HepG2 (cell line): ENCODE measurements around the gene NELL1. TPM values are rescaled to one million over a fixed set of nuclear protein-coding genes. Genes with fewer than 3 reads are reported as not detected.

ENCODE experiments used
- ATAC-seq: fragments of 200-7000 bp; cut with Tn5 transposase; 3 replicates; pipeline ENCODE4 v1.9.1; 2020; ENCODE audit warnings: mild to moderate bottlenecking, moderate library complexity
- BruUV-seq: library from RNA; stranded (reverse); fragments of 400-500 nt; replicated peaks from 2 replicates; lab custom pipeline; 2021; lab: Mats Ljungman, UMichigan
- CTCF ChIA-PET: fragments of 300-600 bp; formaldehyde crosslinking; extraction: SDS; loops from one replicate; lab custom pipeline; 2021; ENCODE audit warnings: low total read pairs, inconsistent platforms, low intra/inter-chr PET ratio; lab: Yijun Ruan, JAX
- POLR2A ChIA-PET: fragments of 350-600 bp; sonication (Branson Sonifier 250); formaldehyde crosslinking; loops from one replicate; lab custom pipeline; 2020; ENCODE audit warnings: antibody characterized with exemption, inconsistent platforms; lab: Yijun Ruan, JAX
- DNase-seq: peaks from one replicate; pipeline ENCODE4 v3.0.0-alpha.2; 2015; ENCODE audit warnings: low spot score
- FAIRE-seq: peaks from 3 replicates; lab custom pipeline; 2011; peaks lifted over from hg19 to GRCh38; lab: Jason Lieb, UNC
- H2AFZ ChIP-seq: one replicate; pipeline ENCODE4 v1.6.1; 2011; ENCODE audit warnings: low read length, inconsistent platforms
- H3K27ac ChIP-seq: fragments of 300-600 bp; 3 replicates; pipeline ENCODE4 v1.8.0; 2011; ENCODE audit warnings: mixed run types, mild to moderate bottlenecking, mixed read lengths, low read length, inconsistent platforms; ENCODE audit not compliant: insufficient read depth; ENCODE audit errors: extremely low read length
- H3K27me3 ChIP-seq, 2 experiments: fragments of 200-600 bp in 1 of 2; 2 replicates in 1 of 2; 3 replicates in 1 of 2; pipeline versions ENCODE4 v1.6.0 to v1.8.0; 2011; ENCODE audit warnings: low read length in 2 of 2, mild to moderate bottlenecking in 2 of 2, moderate library complexity in 2 of 2, inconsistent platforms in 1 of 2; ENCODE audit not compliant: insufficient read depth in 2 of 2, control insufficient read depth in 1 of 2
- H3K36me3 ChIP-seq, 2 experiments: fragments of 200-600 bp in 1 of 2; replicated peaks in 1 of 2; 2 replicates in 1 of 2; 3 replicates in 1 of 2; pipeline versions ENCODE4 v1.5.1 to v1.8.0; 2011; ENCODE audit warnings: low read length in 2 of 2, inconsistent platforms in 1 of 2; ENCODE audit not compliant: insufficient read depth in 2 of 2, control insufficient read depth in 1 of 2
- H3K4me1 ChIP-seq: 2 replicates; pipeline ENCODE4 v1.5.1; 2012; ENCODE audit warnings: low read length, inconsistent platforms; ENCODE audit not compliant: insufficient read depth
- H3K4me2 ChIP-seq: 2 replicates; pipeline ENCODE4 v1.6.0; 2011; ENCODE audit warnings: low read depth, low read length, inconsistent platforms
- H3K4me3 ChIP-seq, 3 experiments: fragments of 200-600 bp in 1 of 3; sonication (generic), shearing (Covaris generic) in 1 of 3; replicated peaks in 1 of 3; 2 replicates each; pipeline ENCODE4 v1.5.1; 2011 to 2016; ENCODE audit warnings: low read length in 3 of 3, inconsistent platforms in 2 of 3, low read depth in 2 of 3, mild to moderate bottlenecking in 2 of 3, control low read depth in 1 of 3, mixed read lengths in 1 of 3; ENCODE audit not compliant: insufficient read depth in 1 of 3
- H3K79me2 ChIP-seq: one replicate; pipeline ENCODE4 v1.6.1; 2011; ENCODE audit warnings: low read length, inconsistent platforms; ENCODE audit not compliant: insufficient read depth
- H3K9ac ChIP-seq: 2 replicates; pipeline ENCODE4 v1.6.0; 2011; ENCODE audit warnings: mild to moderate bottlenecking, low read depth, low read length, inconsistent platforms; ENCODE audit not compliant: insufficient read depth
- H3K9me3 ChIP-seq: 2 replicates; pipeline ENCODE4 v1.5.1; 2012; ENCODE audit warnings: mild to moderate bottlenecking, low read length
- H4K20me1 ChIP-seq: 2 replicates; pipeline ENCODE4 v1.6.0; 2011; ENCODE audit warnings: inconsistent platforms, mild to moderate bottlenecking, low read length, moderate library complexity; ENCODE audit not compliant: insufficient read depth
- MAFF ChIP-seq: IDR thresholded peaks from 2 replicates; pipeline ENCODE4 v1.6.1; 2011; ENCODE audit warnings: low read depth, low read length, improper control_type of control experiment
- MAFK ChIP-seq, 2 experiments: IDR thresholded peaks in 1 of 2; conservative IDR thresholded peaks in 1 of 2; 2 replicates each; pipeline ENCODE4 v1.6.1; 2011; ENCODE audit warnings: improper control_type of control experiment in 2 of 2, low read length in 2 of 2
- RAD51 ChIP-seq: fragments of 450-650 bp; IDR thresholded peaks from 2 replicates; pipeline ENCODE4 v1.6.1; 2016; ENCODE audit warnings: borderline replicate concordance
- ZC3H4 ChIP-seq: sonication (generic); formaldehyde crosslinking; IDR thresholded peaks from 2 replicates; pipeline ENCODE4 v1.4.0; 2020; ENCODE audit warnings: missing genetic modification reagents, borderline replicate concordance
- ZFAT ChIP-seq: sonication (generic); formaldehyde crosslinking; conservative IDR thresholded peaks from 2 replicates; pipeline ENCODE4 v1.8.1; 2023; ENCODE audit warnings: missing genetic modification reagents, inconsistent platforms
- WGBS: methylation state at CpG from one replicate; pipeline ENCODE4 v1.1.6; 2017; ENCODE audit warnings: low lambda C conversion rate; 5-methylcytosine and 5-hydroxymethylcytosine counted together
- in situ Hi-C: cut with HindIII; loops from 2 replicates; pipeline ENCODE4 v1.10.0; 2017; ENCODE audit warnings: low pct_unique_long_range_greater_than_20kb; ENCODE audit not compliant: extremely low pct_ligation_motif_present
- intact Hi-C: fragments of 100-400 bp; cut with micrococcal nuclease; formaldehyde crosslinking; loops from one replicate; pipeline ENCODE4 v1.10.0; 2022; ENCODE audit not compliant: unreplicated experiment
- polyA plus RNA-seq, 8 experiments: library from polyadenylated mRNA; depleted of rRNA in 3 of 8; stranded (reverse) in 7 of 8; unstranded in 1 of 8; fragments of >200 nt; fragmentation: Illumina TruSeq in 4 of 8; extraction: Trizol in 4 of 8; gene quantifications; 2 replicates each; pipeline versions ENCODE4 v1.2.1 to v1.2.3, GENCODE V29; 2011 to 2016; ENCODE audit warnings: low read depth in 4 of 8, missing spikeins in 1 of 8, mixed read lengths in 1 of 8; ENCODE audit not compliant: insufficient read depth in 1 of 8
- total RNA-seq, 5 experiments: library from RNA; depleted of rRNA; stranded (reverse); fragments of >200 nt; fragmentation: Illumina TruSeq; extraction: Trizol; gene quantifications; 2 replicates each; pipeline ENCODE4 v1.2.3, GENCODE V29; 2016; ENCODE audit warnings: low read depth in 1 of 5
- TF ChIP-seq, protein P1 (sequence below): sonication (generic); formaldehyde crosslinking; IDR thresholded peaks from 2 replicates; pipeline ENCODE4 v1.5.0; 2020; ENCODE audit warnings: mild to moderate bottlenecking, missing genetic modification reagents

The NELL1 gene
- total and polyA plus RNA-seq, 2 of the 13 experiments (the other 11 are each of a cell fraction or from before 2014, with no cell fraction given), result not detected

DNA sequence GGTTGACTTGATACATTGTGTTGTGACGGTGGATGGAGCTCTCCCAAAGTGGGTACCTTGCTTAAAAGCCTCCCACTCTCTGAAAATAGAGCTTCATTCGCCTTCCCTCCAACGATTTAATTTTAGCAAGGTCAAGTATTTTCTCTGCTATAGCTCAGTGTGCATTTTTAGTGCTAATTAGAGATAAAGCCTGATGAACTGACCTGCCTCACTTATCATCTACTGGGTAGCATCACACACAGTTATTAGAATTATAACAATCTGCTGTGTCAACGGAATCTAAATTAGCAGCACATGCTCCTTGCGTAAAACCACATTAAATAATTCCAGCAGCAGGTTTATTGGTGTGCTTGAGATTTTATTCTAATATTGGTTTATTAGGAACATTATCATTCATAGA lies 701.7 kb downstream of the NELL1 start:
- Histone ChIP-seq H3K9me3 (no peaks in the 10 kb centered on the region), H3K9ac (no peak overlapping the region), H3K79me2 (no peaks in the 10 kb centered on the region), H3K36me3 (no peaks in the 10 kb centered on the region), H4K20me1 (no peaks in the 10 kb centered on the region), H3K27me3 (no peaks in the 10 kb centered on the region), H3K4me3 (no peak overlapping the region), H3K4me1 (no peaks in the 10 kb centered on the region), H2AFZ (no peak overlapping the region)
- ATAC-seq, result no peak
- FAIRE-seq, result no peak
- TF ChIP-seq RAD51 (no peak), MAFK (conservative IDR thresholded peaks at IDR 0.05 in 1 of 2, IDR thresholded peaks at IDR 0.05 in 1 of 2; ENCODE audit: low read length in 2 of 2) (peak in 1 of 2 experiments; percentile 2; a peak in 1 of 4 replicates), ZC3H4 (CRISPR knock-in tag) (no peak), ZFAT (no peak)
- TF ChIP-seq, all 625 proteins: peak for 1
- no peak overlapping the region for H3K27ac ChIP-seq
- intact Hi-C loops (no loop called here), in situ Hi-C loops (no loop called here)
- H3K4me2 ChIP-seq, result no peak overlapping the region
- WGBS, result 1% methylated on average over 5 of the region's 5 CpGs
- CTCF ChIA-PET, result no interaction called here
- no peak for DNase-seq
- no TSS peak for BruUV-seq
- POLR2A ChIA-PET, result no interaction called here

DNA sequence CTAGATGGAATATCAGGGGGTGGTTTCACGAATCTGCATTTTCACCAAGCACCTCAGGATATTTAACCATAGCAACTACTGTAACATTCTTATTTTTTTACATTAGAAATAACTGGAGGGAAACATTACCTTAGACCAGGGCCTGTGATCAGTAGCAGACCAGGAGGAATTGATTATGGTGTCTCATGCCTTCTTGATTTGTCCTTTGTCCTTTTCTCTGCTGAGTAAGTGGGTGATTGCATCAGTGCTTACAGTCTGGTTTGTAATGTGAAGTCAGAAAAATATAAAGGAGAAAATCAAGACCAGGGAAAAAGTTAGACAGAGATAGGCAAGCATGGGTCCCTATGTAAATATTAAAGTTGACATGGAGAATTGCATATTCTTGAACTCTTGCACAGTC lies 703.3 kb downstream of the NELL1 start:
- Histone ChIP-seq H3K9me3 (no peaks in the 10 kb centered on the region), H3K9ac (no peak overlapping the region), H2AFZ (no peak overlapping the region), H3K27ac (no peak overlapping the region), H3K36me3 (no peaks in the 10 kb centered on the region), H3K4me1 (no peaks in the 10 kb centered on the region), H4K20me1 (no peaks in the 10 kb centered on the region), H3K4me3 (no peak overlapping the region), H3K79me2 (no peaks in the 10 kb centered on the region), H3K4me2 (no peak overlapping the region), H3K27me3 (no peaks in the 10 kb centered on the region)
- TF ChIP-seq MAFF (0 out of 2 replicates have a peak, but pooled peaks have one; percentile 2), MAFK (conservative IDR thresholded peaks at IDR 0.05 in 1 of 2, IDR thresholded peaks at IDR 0.05 in 1 of 2; ENCODE audit: low read length in 2 of 2) (0 out of 4 replicates have a peak, but pooled peaks of 1 of the 2 experiments have one; percentile 22)
- TF ChIP-seq, protein P1, sequence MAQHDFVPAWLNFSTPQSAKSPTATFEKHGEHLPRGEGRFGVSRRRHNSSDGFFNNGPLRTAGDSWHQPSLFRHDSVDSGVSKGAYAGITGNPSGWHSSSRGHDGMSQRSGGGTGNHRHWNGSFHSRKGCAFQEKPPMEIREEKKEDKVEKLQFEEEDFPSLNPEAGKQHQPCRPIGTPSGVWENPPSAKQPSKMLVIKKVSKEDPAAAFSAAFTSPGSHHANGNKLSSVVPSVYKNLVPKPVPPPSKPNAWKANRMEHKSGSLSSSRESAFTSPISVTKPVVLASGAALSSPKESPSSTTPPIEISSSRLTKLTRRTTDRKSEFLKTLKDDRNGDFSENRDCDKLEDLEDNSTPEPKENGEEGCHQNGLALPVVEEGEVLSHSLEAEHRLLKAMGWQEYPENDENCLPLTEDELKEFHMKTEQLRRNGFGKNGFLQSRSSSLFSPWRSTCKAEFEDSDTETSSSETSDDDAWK (CRISPR knock-in tag), result no peak
- ChIA-PET POLR2A (no interaction called here), CTCF (no interaction called here)
- BruUV-seq, result no TSS peak
- DNase-seq (no peak), ATAC-seq (no peak), FAIRE-seq (no peak)
- 0% methylated on average over 1 of the region's 1 CpG for WGBS
- intact Hi-C loops, result no loop called here
- in situ Hi-C loops, result no loop called here
